ENCODE results near the gene PSTPIP1. TPM values are rescaled to one million over a fixed set of nuclear protein-coding genes. Genes with fewer than 3 reads are reported as not detected.

PSTPIP1 gene
- total and polyA plus RNA-seq, 2 of the 4 experiments (the other 2 are of a cell fraction): 0.36 to 1.1 TPM

- Histone ChIP-seq H3K79me1 (ENCODE audit: low read depth in 1 of 2, low read length in 2 of 2) (no peaks in the 10 kb centered on the region), H3K9me3 (ENCODE audit: control insufficient read depth, insufficient read depth, low read length) (no peaks in the 10 kb centered on the region), H2AFZ (replicated peaks; ENCODE audit: low read length, poor library complexity) (peak overlapping the region; percentile 84), H3K4me2 (ENCODE audit: low read depth, low read length) (peak overlapping the region; percentile 25; the same call in 1 of the 2 replicates), H4K5ac (ENCODE audit: low read depth, low read length) (no peak overlapping the region), H4K91ac (ENCODE audit: insufficient read depth, low read depth, low read length) (no peak overlapping the region), H3K56ac (ENCODE audit: extremely low read depth, insufficient read depth, low read length) (no peak overlapping the region), H4K8ac (ENCODE audit: low read depth in 2 of 2, low read length in 2 of 2) (no peak overlapping the region), H3K4me3 (ENCODE audit: insufficient read depth, low read depth, low read length) (no peak overlapping the region), H2BK5ac (ENCODE audit: low read depth, low read length, poor library complexity, severe bottlenecking) (no peak overlapping the region), H2AK9ac (replicated peaks; ENCODE audit: low read depth, low read length, poor library complexity) (peak overlapping the region; percentile 53), H4K20me1 (ENCODE audit: insufficient read depth, low read length) (no peaks in the 10 kb centered on the region), H3K9ac (ENCODE audit: low read depth, low read length) (no peak overlapping the region), H2AK5ac (ENCODE audit: low read depth, low read length) (no peak overlapping the region), H3K27ac (ENCODE audit: insufficient read depth, low read length) (no peak overlapping the region), H3K9me1 (ENCODE audit: insufficient read depth, low read length) (no peaks in the 10 kb centered on the region; the same call in 1 of the 2 replicates), H3K4me1 (ENCODE audit: control insufficient read depth, insufficient read depth, low read length) (no peaks in the 10 kb centered on the region), H2BK15ac (ENCODE audit: low read depth, low read length) (no peak overlapping the region), H3K18ac (ENCODE audit: low read depth, low read length) (no peak overlapping the region), H2BK120ac (ENCODE audit: low read depth, low read length) (no peak overlapping the region), H3K4ac (ENCODE audit: low read depth, low read length) (no peak overlapping the region), H3K14ac (replicated peaks; ENCODE audit: low read depth, low read length) (no peak overlapping the region), H3K23ac (ENCODE audit: low read depth, low read length) (no peak overlapping the region), H3K27me3 (ENCODE audit: control insufficient read depth, insufficient read depth, low read length) (no peaks in the 10 kb centered on the region; the same call in 1 of the 2 replicates), H3K36me3 (ENCODE audit: control insufficient read depth, insufficient read depth, low read length) (no peaks in the 10 kb centered on the region), H2BK20ac (ENCODE audit: low read depth, low read length) (no peak overlapping the region)
- BruUV-seq (replicated peaks): no TSS peak
- in situ Hi-C loops (cut with MboI; ENCODE audit: low sequenced_read_pairs): loop anchor here (10.0 kb wide), 1 partner anchor 517 kb away; no protein-coding TSS in a partner anchor
- TF ChIP-seq MAZ (IDR thresholded peaks at IDR 0.05; ENCODE audit: borderline replicate concordance, low read depth, low read length) (no peak), POLR2A (IDR thresholded peaks at IDR 0.05; ENCODE audit: low read depth, low read length) (no peak), USF2 (IDR thresholded peaks at IDR 0.05; ENCODE audit: low read depth, low read length) (no peak), RFX5 (IDR thresholded peaks at IDR 0.05; ENCODE audit: low read depth, low read length) (no peak), RAD21 (IDR thresholded peaks at IDR 0.05; ENCODE audit: low read length) (no peak), RCOR1 (IDR thresholded peaks at IDR 0.05; ENCODE audit: insufficient replicate concordance, low read length) (no peak), CTCF (conservative IDR thresholded peaks at IDR 0.05; ENCODE audit: low read depth, low read length) (no peak), FOS (IDR thresholded peaks at IDR 0.05; ENCODE audit: low read depth, low read length) (no peak), NFE2L2 (IDR thresholded peaks at IDR 0.05; ENCODE audit: low read depth, low read length) (no peak)
- ATAC-seq (ENCODE audit: low read depth): peak; percentile 62
- intact Hi-C loops (cut with micrococcal nuclease): no loop called here
- CTCF ChIA-PET: interaction anchor here (0.6 kb wide), 1 partner anchor 29 kb away, joined by 3 read pairs; no protein-coding TSS in a partner anchor
- dilution Hi-C loops (cut with HindIII; ENCODE audit: low sequenced_read_pairs, unreplicated experiment): no loop called here
- no peak for DNase-seq
- POLR2A ChIA-PET (ENCODE audit: unreplicated experiment): no interaction called here
- WGBS, 2 experiments (ENCODE audit: extremely low coverage in 2 of 2, insufficient read length in 1 of 2): 38% methylated on average over 20 of the region's 45 CpGs; no CpG with 5 or more reads in 1 of the 2 experiments
Measured at GRCh38 chr15:77027697-77028450, 32.9 kb downstream of the PSTPIP1 start.
